Measurements from ENCODE around the gene MYH13. TPM values are rescaled to one million over a fixed set of nuclear protein-coding genes. Genes with fewer than 3 reads are reported as not detected.

The MYH13 gene
- total RNA-seq, 1 donor from 2014 or later = not detected

- no peak for DNase-seq
These were observed 33.8 kb downstream of the MYH13 start for GRCh38 chr17:10339051-10339450.

- DNase-seq = no peak
These were observed 34.8 kb downstream of the MYH13 start for GRCh38 chr17:10337976-10338375.

- peak; percentile 13 for DNase-seq
These were observed 35.7 kb downstream of the MYH13 start for GRCh38 chr17:10337136-10337535.

- DNase-seq = no peak
These were observed 36.4 kb downstream of the MYH13 start for GRCh38 chr17:10336393-10336792.

- DNase-seq = no peak
These were observed 40.3 kb downstream of the MYH13 start for GRCh38 chr17:10332515-10332914.

GRCh38 chr17:10328971-10329923 is 43.6 kb downstream of the MYH13 start:
- DNase-seq = no peak

- no peak for DNase-seq
These were observed 44.6 kb downstream of the MYH13 start for GRCh38 chr17:10328206-10328605.

GRCh38 chr17:10327640-10328039 is 45.2 kb downstream of the MYH13 start:
- peak; percentile 31 for DNase-seq

GRCh38 chr17:10325031-10325695 is 47.6 kb downstream of the MYH13 start:
- DNase-seq = no peak

- no peak for DNase-seq
These were observed 48.8 kb downstream of the MYH13 start for GRCh38 chr17:10323812-10324610.

- no peak for DNase-seq
These were observed 54.3 kb downstream of the MYH13 start for GRCh38 chr17:10318535-10318934.

- no peak for DNase-seq
These were observed 55.3 kb downstream of the MYH13 start for GRCh38 chr17:10317543-10317834.

GRCh38 chr17:10316801-10317542 is 55.8 kb downstream of the MYH13 start:
- DNase-seq = peak; percentile 17

- no peak for DNase-seq
These were observed 58.5 kb downstream of the MYH13 start for GRCh38 chr17:10314329-10314728.

- no peak for DNase-seq
These were observed 59.7 kb downstream of the MYH13 start for GRCh38 chr17:10313037-10313672.

GRCh38 chr17:10311131-10311530 is 61.7 kb downstream of the MYH13 start:
- DNase-seq = no peak

- no peak for DNase-seq
These were observed 63.5 kb downstream of the MYH13 start for GRCh38 chr17:10309003-10309974.

- DNase-seq = no peak
These were observed 66.2 kb downstream of the MYH13 start for GRCh38 chr17:10306585-10306984.

GRCh38 chr17:10305398-10305797 is 67.4 kb downstream of the MYH13 start:
- no peak for DNase-seq

- no peak for DNase-seq
These were observed 68.0 kb downstream of the MYH13 start for GRCh38 chr17:10304758-10305300.

Measured in occipital lobe (tissue), 2 donors.